Measurements from ENCODE around the gene CD8B. TPM values are rescaled to one million over a fixed set of nuclear protein-coding genes. Genes with fewer than 3 reads are reported as not detected.

Gene CD8B
- polyA plus RNA-seq, 1 of the 3 experiments (the other 2 are of a cell fraction) = not detected

GRCh38 chr2:86782748-86783147 is 78.9 kb downstream of the CD8B start:
- DNase-seq = no peak
- no peaks in the 10 kb centered on the region for H3K4me1 ChIP-seq (ENCODE audit: control insufficient read depth in 1 of 2, insufficient read depth in 2 of 2, low read depth in 1 of 2, low read length in 1 of 2)
- no peaks in the 10 kb centered on the region for H3K9me3 ChIP-seq
- POLR2A ChIA-PET = no interaction called here
- no peaks in the 10 kb centered on the region for H3K36me3 ChIP-seq (replicated peaks in 1 of 2; ENCODE audit: control insufficient read depth in 1 of 2, insufficient read depth in 2 of 2, low read length in 1 of 2)
- H3F3A ChIP-seq (replicated peaks; ENCODE audit: insufficient read depth) = no peaks in the 10 kb centered on the region
- TF ChIP-seq JUND (IDR thresholded peaks at IDR 0.05) (no peak), MEF2A (IDR thresholded peaks at IDR 0.05; ENCODE audit: borderline replicate concordance, low read depth) (no peak), ELF1 (IDR thresholded peaks at IDR 0.05) (no peak), SMC3 (IDR thresholded peaks at IDR 0.05; ENCODE audit: low read depth, low read length) (no peak), EP300 (IDR thresholded peaks at IDR 0.05; ENCODE audit: borderline replicate concordance in 1 of 2, low read depth in 1 of 2, low read length in 1 of 2) (no peak), RCOR1 (IDR thresholded peaks at IDR 0.05; ENCODE audit: low read length) (no peak), PBX3 (IDR thresholded peaks at IDR 0.05) (no peak), EZH2phosphoT487 (IDR thresholded peaks at IDR 0.05; ENCODE audit: borderline replicate concordance, low read depth) (no peak)
- no peak overlapping the region for H3K4me3 ChIP-seq (ENCODE audit: low read depth in 2 of 2, low read length in 1 of 2)
- CTCF ChIA-PET = no interaction called here
- no peaks in the 10 kb centered on the region for H3K9me2 ChIP-seq
- H3K27me3 ChIP-seq (ENCODE audit: insufficient read depth) = 0 out of 2 replicates have a peak, but pooled peaks cover under 1% of the 10 kb centered on the region
- no peak overlapping the region for H3K4me2 ChIP-seq
- 80% methylated on average over 7 of the region's 7 CpGs for WGBS (ENCODE audit: low lambda C conversion rate)
- no peaks in the 10 kb centered on the region for H3K79me2 ChIP-seq (ENCODE audit: insufficient read depth)
- H4K20me1 ChIP-seq (ENCODE audit: insufficient read depth) = no peaks in the 10 kb centered on the region
- no peak overlapping the region for H3K27ac ChIP-seq (ENCODE audit: low read depth in 2 of 2, low read length in 1 of 2)
- no peak overlapping the region for H2AFZ ChIP-seq (ENCODE audit: low read depth)
- H3K9ac ChIP-seq = no peak overlapping the region

DNA sequence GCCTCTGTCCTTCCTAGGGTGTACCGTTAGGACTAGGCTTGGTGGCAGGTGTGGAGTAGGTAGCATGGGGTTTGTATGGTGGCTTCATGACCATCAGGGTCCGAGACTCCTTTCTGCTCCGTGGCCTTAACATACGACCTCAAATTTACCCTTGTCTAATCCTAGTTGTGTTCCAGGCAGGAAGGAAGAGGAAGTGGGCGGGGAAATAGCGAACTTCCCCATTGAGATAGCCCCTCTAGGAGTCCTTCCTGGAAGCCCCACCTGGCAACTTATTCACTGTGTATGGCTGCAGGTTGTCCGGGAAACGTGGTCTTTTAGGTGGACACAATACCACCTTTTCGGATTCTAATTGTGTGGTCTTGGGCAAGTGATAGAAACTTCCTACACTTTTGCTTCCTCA is 80.3 kb downstream of the CD8B start:
- Histone ChIP-seq H3K4me2 (no peak overlapping the region), H3K9me2 (no peaks in the 10 kb centered on the region), H4K20me1 (ENCODE audit: insufficient read depth) (no peaks in the 10 kb centered on the region), H3K9ac (no peak overlapping the region), H3K27me3 (ENCODE audit: insufficient read depth) (no peaks in the 10 kb centered on the region), H3K4me3 (ENCODE audit: low read depth in 2 of 2, low read length in 1 of 2) (no peak overlapping the region), H3K27ac (ENCODE audit: low read depth in 2 of 2, low read length in 1 of 2) (no peak overlapping the region), H3K36me3 (replicated peaks in 1 of 2; ENCODE audit: control insufficient read depth in 1 of 2, insufficient read depth in 2 of 2, low read length in 1 of 2) (peaks cover 0 to under 1% of the 10 kb centered on the region in 2 experiments), H2AFZ (ENCODE audit: low read depth) (no peak overlapping the region), H3F3A (replicated peaks; ENCODE audit: insufficient read depth) (no peaks in the 10 kb centered on the region), H3K9me3 (no peaks in the 10 kb centered on the region), H3K4me1 (ENCODE audit: control insufficient read depth in 1 of 2, insufficient read depth in 2 of 2, low read depth in 1 of 2, low read length in 1 of 2) (no peaks in the 10 kb centered on the region), H3K79me2 (ENCODE audit: insufficient read depth) (no peaks in the 10 kb centered on the region)
- 89% methylated on average over 9 of the region's 9 CpGs for WGBS (ENCODE audit: low lambda C conversion rate)
- CTCF ChIA-PET = interaction anchor here (1.2 to 1.6 kb wide), 2 partner anchors 13 to 16 kb away, joined by 4 to 8 read pairs; no protein-coding TSS in a partner anchor
- TF ChIP-seq SMC3 (IDR thresholded peaks at IDR 0.05; ENCODE audit: low read depth, low read length) = no peak
- TF ChIP-seq EP300 (IDR thresholded peaks at IDR 0.05; ENCODE audit: borderline replicate concordance in 1 of 2, low read depth in 1 of 2, low read length in 1 of 2) = no peak
- TF ChIP-seq ELF1 (IDR thresholded peaks at IDR 0.05) = no peak
- TF ChIP-seq RXRA (IDR thresholded peaks at IDR 0.05; ENCODE audit: borderline replicate concordance, low read depth) = no peak
- no peak for TF ChIP-seq FOSL2 (IDR thresholded peaks at IDR 0.05; ENCODE audit: borderline replicate concordance, low read depth)
- no peak for TF ChIP-seq PBX3 (IDR thresholded peaks at IDR 0.05)
- no peak for TF ChIP-seq TEAD4 (IDR thresholded peaks at IDR 0.05; ENCODE audit: borderline replicate concordance, insufficient read depth)
- TF ChIP-seq EZH2phosphoT487 (IDR thresholded peaks at IDR 0.05; ENCODE audit: borderline replicate concordance, low read depth) = no peak
- TF ChIP-seq TAF1 (IDR thresholded peaks at IDR 0.05; ENCODE audit: borderline replicate concordance, low read depth, low read length) = no peak
- no peak for TF ChIP-seq CHD2 (IDR thresholded peaks at IDR 0.05; ENCODE audit: low read length, partially characterized antibody)
- TF ChIP-seq GATA2 (CRISPR knock-in tag; IDR thresholded peaks at IDR 0.05) = no peak
- TF ChIP-seq TCF12 (IDR thresholded peaks at IDR 0.05) = no peak
- no peak for TF ChIP-seq NRF1 (IDR thresholded peaks at IDR 0.05; ENCODE audit: low read depth, low read length)
- no peak for TF ChIP-seq NFIC (IDR thresholded peaks at IDR 0.05; ENCODE audit: borderline replicate concordance)
- TF ChIP-seq RCOR1 (IDR thresholded peaks at IDR 0.05; ENCODE audit: low read length) = no peak
- TF ChIP-seq POLR2AphosphoS5 (IDR thresholded peaks at IDR 0.05; ENCODE audit: low read depth, low read length) = no peak
- TF ChIP-seq, protein P1, sequence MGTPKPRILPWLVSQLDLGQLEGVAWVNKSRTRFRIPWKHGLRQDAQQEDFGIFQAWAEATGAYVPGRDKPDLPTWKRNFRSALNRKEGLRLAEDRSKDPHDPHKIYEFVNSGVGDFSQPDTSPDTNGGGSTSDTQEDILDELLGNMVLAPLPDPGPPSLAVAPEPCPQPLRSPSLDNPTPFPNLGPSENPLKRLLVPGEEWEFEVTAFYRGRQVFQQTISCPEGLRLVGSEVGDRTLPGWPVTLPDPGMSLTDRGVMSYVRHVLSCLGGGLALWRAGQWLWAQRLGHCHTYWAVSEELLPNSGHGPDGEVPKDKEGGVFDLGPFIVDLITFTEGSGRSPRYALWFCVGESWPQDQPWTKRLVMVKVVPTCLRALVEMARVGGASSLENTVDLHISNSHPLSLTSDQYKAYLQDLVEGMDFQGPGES (IDR thresholded peaks at IDR 0.05; ENCODE audit: low read depth, low read length) = no peak
- no peak for TF ChIP-seq JUND (IDR thresholded peaks at IDR 0.05)
- TF ChIP-seq FOXM1 (IDR thresholded peaks at IDR 0.05; ENCODE audit: low read depth) = no peak
- POLR2A ChIA-PET = no interaction called here
- no peak for DNase-seq

All from SK-N-SH (cell line).